OCI-LY7 (cell line): ENCODE results near the gene CFAP70.

Source experiments
- EZH2phosphoT487 ChIP-seq: fragments of 200-600 bp; sonication (generic); IDR thresholded peaks from 2 replicates; pipeline ENCODE4 v1.6.1; 2018; ENCODE audit warnings: low read depth, borderline replicate concordance, mild to moderate bottlenecking, mixed run types, antibody characterized with exemption, low read length, moderate library complexity, mixed read lengths
- TF ChIP-seq, protein P1 (sequence below): fragments of 200-600 bp; sonication (generic); conservative IDR thresholded peaks from 2 replicates; pipeline ENCODE4 v1.5.1; 2014; ENCODE audit warnings: mild to moderate bottlenecking, antibody characterized with exemption, low read length, moderate library complexity, mixed read lengths

DNA sequence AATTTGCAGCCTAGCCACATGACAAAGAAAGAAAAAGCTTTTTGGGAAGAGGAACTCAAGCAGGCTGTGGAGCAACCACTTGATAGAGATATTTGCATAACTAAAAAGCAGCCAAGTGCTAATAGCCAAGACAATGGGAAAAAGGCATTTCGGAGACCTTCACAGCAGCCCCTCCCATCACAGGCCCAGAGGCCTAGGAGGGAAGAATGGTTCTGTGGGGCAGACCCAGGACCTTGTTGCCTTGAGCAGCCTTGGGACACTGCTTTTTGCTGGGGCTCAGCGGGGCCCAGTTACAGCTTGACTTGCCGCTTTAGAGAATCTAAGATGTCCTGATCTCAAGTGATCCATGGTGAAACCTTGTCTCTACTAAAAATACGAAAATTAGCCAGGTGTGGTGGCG lies 152.3 kb downstream of the CFAP70 start:
- TF ChIP-seq, protein P1, sequence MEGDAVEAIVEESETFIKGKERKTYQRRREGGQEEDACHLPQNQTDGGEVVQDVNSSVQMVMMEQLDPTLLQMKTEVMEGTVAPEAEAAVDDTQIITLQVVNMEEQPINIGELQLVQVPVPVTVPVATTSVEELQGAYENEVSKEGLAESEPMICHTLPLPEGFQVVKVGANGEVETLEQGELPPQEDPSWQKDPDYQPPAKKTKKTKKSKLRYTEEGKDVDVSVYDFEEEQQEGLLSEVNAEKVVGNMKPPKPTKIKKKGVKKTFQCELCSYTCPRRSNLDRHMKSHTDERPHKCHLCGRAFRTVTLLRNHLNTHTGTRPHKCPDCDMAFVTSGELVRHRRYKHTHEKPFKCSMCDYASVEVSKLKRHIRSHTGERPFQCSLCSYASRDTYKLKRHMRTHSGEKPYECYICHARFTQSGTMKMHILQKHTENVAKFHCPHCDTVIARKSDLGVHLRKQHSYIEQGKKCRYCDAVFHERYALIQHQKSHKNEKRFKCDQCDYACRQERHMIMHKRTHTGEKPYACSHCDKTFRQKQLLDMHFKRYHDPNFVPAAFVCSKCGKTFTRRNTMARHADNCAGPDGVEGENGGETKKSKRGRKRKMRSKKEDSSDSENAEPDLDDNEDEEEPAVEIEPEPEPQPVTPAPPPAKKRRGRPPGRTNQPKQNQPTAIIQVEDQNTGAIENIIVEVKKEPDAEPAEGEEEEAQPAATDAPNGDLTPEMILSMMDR: no peak
- no peak for TF ChIP-seq EZH2phosphoT487
